Germinal center (tissue), 1 donor: ENCODE measurements around the gene MIXL1.
"Not testable (repeated sequence)": the region's sequence is repeated elsewhere in the genome, so short reads cannot be mapped to it uniquely, and the experiment has no call there.

Experiments
- DNase-seq: peaks from one replicate; pipeline ENCODE4 v3.0.0; 2012; ENCODE audit warnings: mixed read lengths, low spot score

The MIXL1 gene

DNA sequence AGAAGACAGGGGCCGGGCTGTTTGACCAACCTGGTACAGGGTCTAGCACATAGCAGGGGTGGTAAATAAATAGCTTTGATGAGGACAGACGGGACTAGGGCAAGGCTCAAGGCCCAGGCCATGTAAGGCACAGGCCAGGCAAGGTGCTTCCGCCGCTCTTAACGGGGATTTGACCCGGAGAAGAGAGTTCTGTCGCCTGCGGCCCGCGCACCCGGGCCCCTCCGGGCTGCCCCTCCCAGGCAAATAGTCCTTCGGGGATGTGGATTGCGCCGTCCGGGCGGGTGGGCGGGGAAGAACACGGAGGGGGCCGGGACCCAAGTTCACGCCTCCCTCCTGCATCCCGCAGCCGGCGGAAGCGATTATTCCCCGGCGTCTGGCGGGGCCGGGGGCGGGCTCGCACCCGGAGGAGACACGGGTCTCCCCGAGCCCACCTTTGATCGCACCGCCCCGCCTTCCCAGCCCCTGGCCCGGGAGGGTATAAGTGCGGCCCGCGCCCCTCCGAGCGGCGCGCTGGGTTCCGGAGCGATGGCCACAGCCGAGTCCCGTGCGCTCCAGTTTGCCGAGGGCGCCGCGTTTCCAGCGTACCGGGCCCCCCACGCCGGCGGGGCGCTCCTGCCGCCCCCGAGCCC is at the start of gene MIXL1:
MIXL1 (plus strand) TSS at position 508 of the 629 bp plus-strand sequence; CDS start at position 526, 18 bp downstream.
- DNase-seq: peak; percentile 61

DNA sequence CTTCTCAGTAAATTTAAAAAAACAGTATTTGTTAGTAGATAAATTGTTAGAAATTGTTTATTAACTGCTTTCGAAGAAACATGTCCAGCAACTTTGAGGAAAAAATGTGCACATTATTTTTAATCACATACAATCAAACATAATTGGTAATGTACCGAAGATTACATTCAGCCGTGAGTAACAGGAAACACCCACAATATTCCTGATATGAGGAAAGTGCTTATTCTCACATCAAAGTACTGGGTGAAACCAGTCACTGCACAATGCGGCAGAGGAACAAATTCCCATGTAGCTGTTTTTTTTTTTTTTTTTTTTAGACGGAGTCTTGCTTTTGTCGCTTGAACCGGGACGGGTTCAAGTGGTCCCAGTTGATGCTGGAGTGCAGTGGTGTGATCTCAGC is 46.6 kb upstream of the MIXL1 start:
- DNase-seq: no peak

DNA sequence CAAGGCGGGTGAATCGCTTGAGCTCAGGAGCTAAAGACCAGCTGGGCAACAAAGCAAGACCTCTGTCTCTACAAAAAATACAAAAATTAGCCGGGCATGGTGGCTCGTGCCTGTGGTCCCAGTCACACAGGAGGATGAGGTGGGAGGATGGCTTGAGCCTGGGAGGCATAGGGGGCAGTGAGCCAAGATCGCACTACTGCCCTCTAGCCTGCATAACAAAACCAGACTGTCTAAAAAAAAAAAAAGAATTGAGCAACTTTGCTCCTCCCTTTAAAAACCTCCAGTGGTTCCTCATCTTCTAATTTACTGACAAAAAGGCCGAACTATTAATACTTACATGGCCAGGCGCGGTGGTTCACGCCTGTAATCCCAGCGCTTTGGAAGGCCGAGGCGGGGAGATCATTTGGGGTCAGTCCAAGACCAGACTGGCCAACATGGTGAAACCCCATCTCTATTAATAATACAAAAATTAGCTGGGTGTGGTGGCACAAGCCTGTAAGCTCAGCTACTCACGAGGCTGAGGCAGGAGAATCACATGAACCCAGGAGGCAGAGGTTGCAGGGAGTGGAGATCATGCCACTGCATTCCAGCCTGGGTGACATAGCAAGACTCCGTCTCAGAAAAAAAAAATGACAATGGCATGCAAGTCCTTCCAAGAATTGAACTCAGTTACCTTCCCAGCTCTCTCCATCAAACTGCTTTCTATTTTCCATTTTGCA is 41.3 kb upstream of the MIXL1 start:
- peak; percentile 32 for DNase-seq

- no peak for DNase-seq
These were observed 38.1 kb upstream of the MIXL1 start for GRCh38 chr1:226185141-226186036.

DNA sequence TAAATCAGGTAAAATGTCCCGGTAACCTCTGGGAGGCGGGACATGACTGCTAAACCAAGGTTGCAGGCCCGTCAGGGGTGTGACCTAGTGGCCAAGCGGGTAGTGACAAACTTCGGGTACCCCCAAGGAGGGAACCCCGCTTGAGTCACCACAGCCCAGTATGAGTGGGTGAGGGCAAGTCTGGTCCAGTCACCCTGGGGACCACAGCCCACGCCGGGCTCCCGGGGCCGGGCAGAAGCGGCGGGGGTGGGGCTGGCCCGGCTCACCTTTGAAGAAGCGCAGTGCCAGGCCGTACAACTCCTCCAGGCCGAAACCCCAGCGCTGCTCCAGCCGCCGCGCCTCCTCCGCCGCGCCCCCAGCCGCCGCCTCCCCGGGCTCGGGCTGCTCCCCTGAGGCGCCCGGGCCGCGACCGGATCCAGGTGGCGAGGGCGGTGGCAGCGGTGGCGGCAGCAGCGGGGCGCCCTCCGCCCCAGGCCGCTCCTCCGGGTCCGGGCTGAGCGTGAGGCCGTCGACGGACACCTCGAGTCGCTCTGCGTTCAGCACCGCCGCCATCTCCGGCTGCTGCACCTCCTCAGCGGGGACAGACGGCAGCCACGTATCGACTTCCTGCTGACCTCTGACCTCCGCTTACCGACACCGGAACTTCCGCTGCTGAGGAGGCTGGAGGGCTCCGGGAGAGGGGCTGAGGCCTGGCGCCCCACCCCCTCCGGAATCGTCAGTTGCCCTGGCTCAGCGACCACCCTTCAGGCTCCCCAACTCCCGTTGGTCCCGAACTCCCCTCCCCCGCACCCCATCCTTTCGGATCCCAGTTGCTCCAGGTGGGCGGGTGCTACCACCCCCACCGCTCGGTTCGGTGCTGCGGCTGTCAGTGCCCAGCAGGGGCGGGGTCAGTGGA is 37.1 kb upstream of the MIXL1 start, which contains the start of gene ACBD3:
ACBD3 (minus strand) TSS at position 618 of the 895 bp plus-strand sequence; CDS start at position 552, 66 bp downstream.
- DNase-seq: peak; percentile 89

DNA sequence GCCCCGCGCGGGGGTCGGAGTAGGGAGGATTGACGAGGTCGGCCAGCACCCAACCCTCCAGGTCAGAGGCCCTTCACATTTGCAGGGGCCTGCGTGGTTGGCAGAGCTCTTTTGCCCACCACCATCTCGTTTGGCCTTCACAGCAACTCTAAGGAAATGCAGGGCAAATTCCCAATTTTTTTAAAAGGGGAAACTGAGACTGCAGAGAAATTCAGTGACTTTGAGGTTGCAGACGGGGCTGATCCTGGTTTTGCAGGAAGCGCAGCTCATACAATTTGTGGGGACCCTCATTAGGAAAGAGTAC is 36.5 kb upstream of the MIXL1 start:
- DNase-seq: no peak

DNA sequence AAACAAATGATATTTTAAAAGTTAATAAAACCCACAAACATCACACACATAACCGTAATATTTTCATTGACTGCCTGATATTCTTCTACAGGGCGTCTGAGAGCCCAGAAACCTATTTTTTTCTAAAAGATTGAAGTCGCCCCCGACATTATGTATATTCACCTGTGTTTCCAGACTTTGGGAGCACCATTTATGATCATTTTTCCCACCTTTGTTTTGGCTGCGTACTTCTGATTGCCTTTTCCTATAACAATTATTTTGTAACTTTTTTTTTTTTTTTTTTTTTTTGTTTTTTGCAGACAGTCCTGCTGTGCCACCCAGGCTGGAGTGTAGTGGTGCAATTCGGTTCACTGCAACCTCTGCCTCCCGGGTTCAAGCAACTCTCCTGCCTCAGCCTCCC is 36.1 kb upstream of the MIXL1 start:
- DNase-seq: no peak

DNA sequence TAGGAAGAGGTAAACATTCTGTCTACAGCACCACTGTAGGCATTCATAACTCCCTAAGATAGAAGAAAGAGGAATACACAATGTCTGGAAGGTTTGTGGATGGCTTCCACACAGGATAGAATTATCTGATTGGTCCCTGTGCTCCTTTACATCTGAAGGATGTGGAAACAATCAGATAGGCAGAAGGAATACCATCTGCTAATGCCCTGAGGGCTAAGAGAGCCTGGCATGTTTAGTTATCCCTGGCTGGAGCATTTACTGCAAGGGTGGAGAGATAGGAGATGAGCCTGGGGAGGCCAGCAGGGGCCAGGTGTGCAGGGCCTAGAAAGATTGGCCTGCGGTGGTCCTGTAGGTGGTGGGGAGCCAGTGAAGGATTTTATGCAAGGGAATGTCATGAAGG is 28.3 kb upstream of the MIXL1 start:
- no peak for DNase-seq

- no peak for DNase-seq
These were observed 23.5 kb upstream of the MIXL1 start for GRCh38 chr1:226199971-226200370.

DNA sequence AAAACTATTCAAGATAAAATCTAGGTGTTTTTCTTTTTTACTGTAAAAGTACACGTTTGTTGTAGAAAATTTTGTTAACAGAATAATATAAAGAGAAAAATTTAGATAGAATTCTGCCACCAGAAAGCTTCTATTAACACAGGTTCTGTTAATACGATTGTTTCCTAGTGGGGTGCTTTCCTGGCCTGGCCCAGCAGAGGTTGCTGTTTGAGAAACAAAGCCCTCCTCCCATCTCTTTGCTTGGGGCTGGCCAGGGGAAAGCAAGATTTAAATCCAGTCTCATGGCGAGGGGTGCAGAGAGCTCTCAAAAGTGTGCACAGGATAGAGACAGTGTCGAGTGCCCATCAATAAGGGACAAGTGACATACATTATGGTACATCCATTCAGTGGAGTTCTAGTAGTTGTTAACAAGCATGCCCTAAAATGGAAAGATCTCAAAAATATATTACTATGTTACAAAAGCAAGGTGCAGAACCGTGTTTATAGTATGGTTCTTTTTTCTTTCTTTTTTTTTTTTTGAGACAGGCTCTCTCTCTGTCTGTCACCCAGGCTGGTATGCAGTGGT is 22.4 kb upstream of the MIXL1 start:
- DNase-seq: peak; percentile 68

GRCh38 chr1:226202246-226202645 is 21.2 kb upstream of the MIXL1 start:
- DNase-seq: no peak

- not testable (repeated sequence) for DNase-seq
These were observed 20.8 kb upstream of the MIXL1 start for GRCh38 chr1:226202666-226203065.

DNA sequence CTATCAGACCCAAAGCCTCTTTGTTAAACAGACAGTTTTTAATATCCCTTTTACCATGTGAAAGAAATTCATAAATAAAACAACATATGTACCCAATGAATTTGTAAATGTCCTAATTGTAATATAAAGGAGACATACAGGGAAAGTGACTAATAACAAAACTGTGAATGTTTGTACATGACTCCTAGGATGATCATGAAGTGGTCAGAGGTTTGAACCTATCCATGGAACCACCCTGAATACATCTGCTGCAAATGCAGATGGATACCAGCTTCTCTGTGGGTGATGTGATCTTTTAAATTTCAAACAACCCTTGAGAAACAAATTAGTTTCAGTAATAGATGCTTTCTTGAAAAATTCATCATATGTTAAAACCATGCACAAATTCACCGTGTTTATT is 20.2 kb upstream of the MIXL1 start:
- no peak for DNase-seq

- no peak for DNase-seq
These were observed 19.8 kb upstream of the MIXL1 start for GRCh38 chr1:226203655-226204054.

DNA sequence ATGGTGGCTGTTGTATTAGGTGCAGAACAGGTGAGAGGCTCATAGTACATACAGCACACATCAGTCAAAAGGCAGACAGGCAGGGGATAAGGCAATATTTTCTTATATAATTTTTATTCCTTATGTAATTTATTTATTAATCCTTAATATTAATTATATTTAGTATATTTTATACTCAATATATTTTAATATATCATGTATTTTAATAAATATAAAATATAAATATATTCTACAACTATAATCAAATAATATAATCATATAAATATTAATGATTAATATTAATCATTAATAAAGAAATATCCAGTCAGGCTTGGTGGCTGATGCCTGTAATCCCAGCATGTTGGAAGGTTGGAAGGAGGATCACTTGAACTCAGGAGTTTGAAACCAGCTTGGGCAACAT is 19.3 kb upstream of the MIXL1 start:
- no peak for DNase-seq

DNA sequence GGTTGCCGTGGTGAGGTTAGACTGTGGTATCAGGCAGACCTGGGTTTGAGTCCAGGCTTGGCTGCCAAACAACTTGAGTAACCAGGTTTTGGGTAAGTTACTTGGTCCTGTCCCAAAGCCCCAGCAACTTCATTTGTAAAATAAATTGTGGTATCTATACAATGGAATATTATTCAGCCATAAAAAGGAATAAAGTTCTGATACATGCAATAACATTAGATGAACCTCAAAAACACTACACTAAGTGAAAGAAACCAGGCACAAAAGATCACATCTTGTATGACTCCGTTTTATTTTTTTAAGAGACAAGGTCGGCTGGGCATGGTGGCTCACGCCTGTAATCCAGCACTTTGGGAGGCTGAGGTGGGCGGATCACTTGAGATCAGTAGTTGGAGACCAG is 16.4 kb upstream of the MIXL1 start:
- DNase-seq: no peak

DNA sequence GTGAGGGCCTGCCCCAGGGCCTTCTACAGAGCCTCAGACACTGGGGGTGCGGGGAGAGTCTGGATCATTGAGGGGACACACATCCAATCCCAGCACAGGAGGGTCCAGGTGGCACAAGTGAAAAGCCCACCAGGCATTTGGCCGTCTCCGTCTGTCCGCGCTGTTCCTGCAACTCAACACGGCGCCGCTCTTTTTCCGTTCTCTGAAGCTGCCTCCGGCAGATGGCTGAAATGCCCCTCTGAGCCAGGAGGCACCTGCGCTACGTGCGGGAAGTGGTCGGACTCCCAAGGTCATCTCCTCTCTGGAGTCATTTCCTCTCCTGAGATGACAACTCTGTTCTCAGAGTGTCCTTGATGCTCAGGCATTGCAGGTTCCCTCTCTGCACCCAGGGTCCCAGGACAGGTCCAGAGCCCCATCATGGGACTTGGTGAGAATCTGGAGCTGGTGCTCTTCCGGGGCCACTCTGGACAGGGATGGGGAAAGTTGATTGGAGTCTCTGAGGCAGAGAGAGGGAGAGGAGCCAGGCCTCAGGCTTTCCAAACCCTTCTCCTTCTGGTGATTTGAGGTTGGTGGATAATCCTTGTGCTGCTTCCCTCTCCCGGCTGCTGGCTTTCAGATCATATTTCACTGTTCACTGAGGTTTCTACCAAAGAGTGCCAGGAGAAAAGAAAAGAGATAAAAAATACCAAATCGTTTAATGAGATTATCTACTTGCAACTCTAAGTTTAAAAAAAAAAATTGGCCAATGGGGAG is 14.0 kb upstream of the MIXL1 start:
- DNase-seq: no peak

DNA sequence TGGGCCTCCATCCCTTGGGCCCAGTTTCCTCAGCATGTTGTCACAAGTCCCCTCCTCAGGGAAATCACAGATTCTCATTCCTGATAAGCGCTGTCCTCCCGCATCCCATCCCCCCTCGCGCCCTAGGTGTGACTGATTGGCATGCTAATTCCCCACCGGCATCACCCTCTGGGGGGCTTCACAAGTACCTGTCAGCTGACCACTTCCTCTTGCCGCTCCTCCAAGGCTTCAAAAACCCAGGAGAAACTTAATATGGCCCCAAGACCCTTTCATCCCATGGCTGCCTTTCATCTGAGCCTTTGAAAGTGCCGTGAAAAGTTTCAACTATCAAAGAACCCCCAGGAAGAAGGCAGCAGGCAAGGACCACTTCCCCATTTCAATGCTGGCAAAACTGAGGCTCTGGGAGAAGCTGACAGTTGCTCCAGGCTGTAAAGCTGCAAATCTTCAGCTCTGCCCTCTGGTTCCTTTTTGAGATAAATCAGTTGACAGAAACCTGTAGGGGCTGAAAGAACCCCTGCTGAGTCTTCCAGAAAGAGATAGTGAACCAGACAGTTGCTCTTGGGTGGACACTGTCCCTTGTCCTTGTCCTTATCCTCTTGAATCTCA is 12.8 kb upstream of the MIXL1 start:
- DNase-seq: no peak

GRCh38 chr1:226211181-226211821 is 12.2 kb upstream of the MIXL1 start:
- DNase-seq: no peak

DNA sequence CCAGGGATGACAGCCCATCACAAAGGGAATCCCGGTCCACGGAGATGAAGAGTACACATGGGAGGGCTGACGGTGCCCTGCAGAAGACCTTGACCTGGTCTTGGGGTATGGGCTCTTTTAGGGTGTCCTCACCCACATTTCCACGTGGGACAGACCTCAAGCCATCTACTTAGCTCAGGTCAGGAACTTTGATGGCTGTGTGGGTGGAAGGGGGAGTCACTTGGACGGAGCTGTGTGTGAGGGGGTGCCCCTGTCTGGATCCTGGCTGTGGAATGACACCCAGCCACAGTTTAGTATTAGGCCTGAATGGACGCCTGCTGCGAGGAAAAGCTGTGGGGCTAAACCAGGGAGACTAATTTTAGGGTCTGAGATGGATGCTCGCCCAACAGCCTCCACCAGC is 10.9 kb upstream of the MIXL1 start:
- DNase-seq: no peak
